GM19025 (cell line): ENCODE measurements around the gene CHADL.
"Not testable (repeated sequence)": the region's sequence is repeated elsewhere in the genome, so short reads cannot be mapped to it uniquely, and the experiment has no call there.

Experiments
- ATAC-seq: cut with Tn5 transposase; IDR thresholded peaks from one replicate; pipeline ENCODE4 v1.9.1; 2021; ENCODE audit warnings: mild to moderate bottlenecking, low read depth, moderate library complexity; ENCODE audit not compliant: unreplicated experiment

The CHADL gene

GRCh38 chr22:41193829-41194228 is 46.9 kb downstream of the CHADL start:
- no peak for ATAC-seq

- ATAC-seq = no peak
These were observed 49.3 kb downstream of the CHADL start for GRCh38 chr22:41191467-41191866.

- no peak for ATAC-seq
These were observed 56.1 kb downstream of the CHADL start for GRCh38 chr22:41184679-41185078.

GRCh38 chr22:41181349-41182241 is 59.1 kb downstream of the CHADL start:
- no peak for ATAC-seq

- no peak for ATAC-seq
These were observed 59.8 kb downstream of the CHADL start for GRCh38 chr22:41180926-41181325.

- not testable (repeated sequence) for ATAC-seq
These were observed 60.4 kb downstream of the CHADL start for GRCh38 chr22:41180362-41180761.
